Urothelium cell line (cell line): ENCODE measurements around the gene ZBTB7C.
A peak's percentile ranks its signal among the peaks of the same experiment; 100 is the strongest.

ENCODE experiments used
- DNase-seq: peaks from one replicate; pipeline ENCODE4 v3.0.0; 2011; ENCODE audit warnings: low spot score, mixed read lengths
- FAIRE-seq: peaks from 2 replicates; lab custom pipeline; 2011; peaks lifted over from hg19 to GRCh38; lab: Jason Lieb, UNC

ZBTB7C gene

GRCh38 chr18:48263914-48264902, 145.0 kb downstream of the ZBTB7C start:
- FAIRE-seq = no peak
- peak; percentile 37 for DNase-seq

DNA sequence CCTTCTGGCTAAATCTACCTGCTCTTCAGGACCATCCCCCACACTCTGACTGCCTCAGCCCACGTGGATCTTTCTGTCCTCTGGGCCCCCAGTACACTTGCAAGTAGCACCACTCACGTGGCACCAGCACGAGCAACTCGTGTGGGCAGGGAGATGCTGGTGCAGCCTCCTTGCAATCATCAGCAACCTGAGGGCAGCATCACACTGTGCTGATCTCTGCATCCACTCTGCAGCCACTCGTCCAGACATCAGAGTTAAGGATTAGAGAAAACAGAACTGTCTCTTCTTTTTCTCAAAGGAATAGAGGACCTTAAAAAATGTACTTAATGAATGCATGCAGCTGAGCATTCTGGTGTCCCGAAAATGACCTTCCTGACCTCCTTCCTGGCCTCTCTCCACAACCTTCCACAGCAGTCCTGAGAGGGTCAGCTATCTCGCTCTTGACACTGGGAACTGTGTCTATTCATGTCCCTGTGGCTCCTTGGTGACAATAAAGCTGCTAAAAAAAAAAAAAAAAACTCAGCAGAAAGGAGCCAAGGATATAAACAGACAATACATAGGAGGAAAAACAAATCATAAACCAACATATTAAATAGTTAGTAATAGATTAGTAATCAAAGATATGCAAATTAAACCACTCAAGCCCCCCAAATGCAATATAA, 145.9 kb downstream of the ZBTB7C start:
- DNase-seq (no peak), FAIRE-seq (no peak)

- DNase-seq (no peak), FAIRE-seq (no peak)
Measured at GRCh38 chr18:48260237-48260636, 148.9 kb downstream of the ZBTB7C start.

DNA sequence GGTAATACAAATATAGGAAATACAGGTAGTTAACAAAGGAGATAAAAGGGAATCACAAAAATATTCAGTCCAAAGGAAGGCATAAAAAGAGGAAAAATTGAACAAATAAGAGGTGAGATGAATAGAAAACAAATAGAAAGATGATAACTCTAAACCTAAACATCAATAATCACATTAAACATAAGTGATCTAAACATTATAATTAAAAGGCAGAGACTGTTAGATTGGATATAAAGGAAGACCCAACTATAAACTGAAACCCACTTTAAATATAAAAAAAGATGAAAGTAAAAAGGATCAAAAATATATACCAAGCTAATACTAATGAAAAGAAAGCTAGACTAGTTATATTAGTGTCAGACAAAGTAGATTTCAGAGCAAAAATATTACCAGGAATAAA, 152.3 kb downstream of the ZBTB7C start:
- FAIRE-seq = no peak
- DNase-seq = no peak

GRCh38 chr18:48254077-48254602, 155.0 kb downstream of the ZBTB7C start:
- FAIRE-seq (no peak), DNase-seq (no peak)

- no peak for FAIRE-seq
- no peak for DNase-seq
Measured at GRCh38 chr18:48252525-48252924, 156.7 kb downstream of the ZBTB7C start.

- DNase-seq = no peak
- FAIRE-seq = no peak
Measured at GRCh38 chr18:48250918-48251317, 158.3 kb downstream of the ZBTB7C start.

DNA sequence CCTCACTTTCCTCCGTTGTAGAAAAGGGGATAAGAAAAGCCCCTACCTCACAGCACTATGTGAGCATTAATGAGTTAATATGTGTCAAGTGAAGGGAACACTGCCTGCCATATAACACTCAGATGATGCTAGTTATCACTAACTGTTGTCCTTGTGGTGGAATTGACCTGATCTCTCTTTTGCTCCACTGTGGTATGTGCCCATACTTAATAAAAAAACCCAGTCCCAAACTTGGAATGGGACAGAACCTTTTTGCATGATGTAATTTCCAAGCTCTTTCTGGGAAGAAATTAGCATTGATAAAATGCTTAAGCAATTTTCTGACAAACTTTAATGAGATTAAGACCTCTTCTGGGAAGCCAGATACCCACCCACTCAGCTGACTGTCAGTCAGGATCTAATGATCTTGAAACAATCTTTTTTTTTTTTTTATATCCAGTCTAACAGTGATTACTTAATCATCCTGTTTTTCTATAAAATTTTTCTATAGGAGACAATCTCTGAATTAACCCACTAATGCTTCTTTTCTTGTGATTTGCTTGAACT, 158.7 kb downstream of the ZBTB7C start:
- DNase-seq (no peak), FAIRE-seq (no peak)

- FAIRE-seq (no peak), DNase-seq (no peak)
Measured at GRCh38 chr18:48249854-48250253, 159.3 kb downstream of the ZBTB7C start.

DNA sequence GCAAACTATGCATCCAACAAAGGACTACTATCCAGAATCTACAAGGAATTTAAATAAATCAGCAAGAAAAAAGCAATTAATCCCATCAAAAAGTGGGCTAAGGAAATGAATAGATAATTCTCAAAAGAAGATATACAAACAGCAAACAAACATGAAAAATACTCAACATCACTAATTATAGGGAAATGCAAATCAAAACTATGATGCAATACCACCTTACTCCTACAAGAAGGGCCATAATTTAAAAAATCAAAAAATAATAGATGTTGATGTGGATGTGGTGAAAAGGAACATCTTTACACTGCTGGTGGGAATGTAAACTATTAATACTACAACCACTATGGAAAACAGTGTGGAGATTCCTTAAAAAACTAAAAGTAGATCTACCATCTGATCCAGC, 164.7 kb downstream of the ZBTB7C start:
- FAIRE-seq (no peak), DNase-seq (no peak)

GRCh38 chr18:48238636-48239035, 170.5 kb downstream of the ZBTB7C start:
- DNase-seq = no peak
- FAIRE-seq = no peak

GRCh38 chr18:48238206-48238605, 171.0 kb downstream of the ZBTB7C start:
- FAIRE-seq (no peak), DNase-seq (no peak)

GRCh38 chr18:48236822-48237221, 172.4 kb downstream of the ZBTB7C start:
- FAIRE-seq (no peak), DNase-seq (no peak)

DNA sequence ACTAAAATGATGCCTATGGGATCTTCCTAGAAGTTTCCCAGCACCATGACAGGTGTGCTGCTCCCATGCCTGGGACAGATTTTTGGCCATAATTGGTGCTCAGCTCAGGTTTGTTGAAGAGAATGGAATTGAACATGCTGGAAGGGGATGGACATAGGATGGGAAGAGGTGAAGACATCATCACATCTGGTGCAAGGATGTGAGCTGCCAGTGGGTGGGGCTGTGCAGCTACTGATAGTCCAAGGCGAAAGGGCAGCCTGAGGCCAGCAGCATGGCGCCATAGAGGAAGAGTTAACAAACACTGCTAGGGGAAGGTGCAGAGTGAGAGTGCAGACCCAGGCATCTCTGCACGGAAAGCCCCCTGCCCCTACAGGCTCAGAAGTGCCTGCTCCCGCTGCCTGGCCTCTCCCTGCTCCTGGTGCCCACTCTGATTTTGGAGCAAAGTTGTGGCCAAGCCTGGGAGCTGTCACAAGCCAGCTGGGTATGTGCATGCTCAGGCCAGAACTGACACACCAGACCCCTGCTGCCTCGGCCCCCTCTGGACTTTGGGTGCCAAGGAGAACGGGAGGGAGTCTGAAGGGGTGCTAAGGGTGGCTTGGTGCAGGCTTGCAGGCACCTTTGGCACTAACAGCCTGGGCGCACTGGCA, 178.6 kb downstream of the ZBTB7C start:
- no peak for FAIRE-seq
- peak; percentile 38 for DNase-seq

- DNase-seq = no peak
- no peak for FAIRE-seq
Measured at GRCh38 chr18:48229552-48229981, 179.6 kb downstream of the ZBTB7C start.

DNA sequence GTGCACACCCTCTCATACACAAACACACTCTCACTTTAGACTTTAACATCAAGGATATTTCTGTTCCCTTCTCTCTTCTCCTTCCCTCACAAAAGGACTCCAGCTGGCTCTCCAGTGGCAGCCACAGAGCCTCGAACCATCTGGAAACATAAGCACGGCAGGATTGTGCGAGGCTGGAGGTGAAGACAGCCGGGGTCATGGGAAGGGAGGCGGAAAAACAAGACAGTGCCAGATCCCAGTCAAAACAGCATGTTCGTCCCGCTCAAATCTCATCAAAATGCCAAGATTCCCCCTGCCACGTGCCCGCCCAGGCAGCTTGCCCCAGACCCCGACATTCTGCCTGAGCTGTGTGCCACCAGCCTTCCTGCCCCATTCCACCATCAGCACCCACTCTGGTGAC, 180.3 kb downstream of the ZBTB7C start:
- FAIRE-seq = no peak
- no peak for DNase-seq

DNA sequence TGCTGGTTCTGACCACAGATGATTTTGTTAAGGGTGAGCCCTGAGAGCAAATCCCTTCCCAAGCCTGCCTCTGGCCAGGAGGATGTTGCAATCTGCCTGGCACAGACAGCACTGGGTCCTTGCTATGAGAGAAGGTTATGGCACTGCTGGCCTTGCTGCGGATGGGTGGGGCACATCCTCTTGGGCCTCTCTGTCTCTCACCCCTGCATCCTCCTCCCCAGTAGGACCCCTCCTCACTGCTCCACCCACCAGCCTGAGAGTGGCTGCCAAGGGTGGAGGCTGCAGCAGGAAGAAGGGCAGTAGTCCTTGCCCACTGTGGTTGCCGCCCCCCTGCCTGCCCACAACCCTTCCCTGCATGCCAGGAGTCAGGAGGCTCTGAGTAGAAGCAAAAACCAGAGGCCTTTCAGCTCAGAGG, 180.9 kb downstream of the ZBTB7C start:
- DNase-seq = no peak
- no peak for FAIRE-seq

DNA sequence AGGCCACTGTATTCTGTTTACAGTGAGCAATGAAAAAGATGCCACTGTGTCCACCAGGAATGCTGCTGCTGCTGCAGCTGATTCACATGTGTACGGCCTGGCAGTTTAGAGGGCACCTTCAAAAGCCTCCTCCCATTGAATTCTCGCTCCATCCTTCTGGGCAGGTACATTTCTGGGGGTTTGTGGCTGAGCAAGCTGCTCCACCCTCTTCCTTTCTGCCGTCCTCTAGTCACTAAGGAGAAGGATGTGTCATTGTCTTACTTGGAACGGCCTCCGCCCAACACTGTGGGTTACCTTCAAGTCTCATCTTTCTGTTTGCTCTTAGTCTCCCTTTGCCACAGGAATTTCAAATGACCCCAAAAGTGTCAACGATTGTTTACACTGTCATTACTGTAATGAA, 182.0 kb downstream of the ZBTB7C start:
- DNase-seq (peak; percentile 39), FAIRE-seq (no peak)

DNA sequence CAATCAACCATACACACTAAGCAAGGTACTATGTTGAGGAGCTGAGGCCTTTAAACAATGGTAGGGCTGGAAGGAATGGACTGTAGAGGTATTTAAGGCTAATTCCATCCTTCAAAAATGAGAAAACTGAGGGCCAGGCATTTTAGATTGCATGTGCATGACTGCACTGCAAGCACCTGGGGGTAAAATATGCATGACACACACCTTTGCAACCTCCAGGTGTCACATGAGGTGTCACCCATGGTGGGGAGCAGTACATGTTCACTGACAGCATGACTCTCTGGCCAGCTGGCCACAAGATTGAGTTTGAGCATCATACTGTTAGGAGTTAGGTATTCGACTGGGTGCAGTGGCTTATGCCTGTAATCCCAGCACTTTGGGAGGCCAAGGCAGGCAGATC, 182.8 kb downstream of the ZBTB7C start:
- FAIRE-seq (no peak), DNase-seq (no peak)

GRCh38 chr18:48222118-48222517, 187.1 kb downstream of the ZBTB7C start:
- peak; percentile 74 for DNase-seq
- FAIRE-seq = peak; percentile 27
